HL-60/S4 treated with phorbol 12-myristate 13-acetate at 8.2 ng/mL for 4 days and 3 days (cell line): Measurements from ENCODE around the gene PROCA1.
"Not testable (repeated sequence)": the region's sequence is repeated elsewhere in the genome, so short reads cannot be mapped to it uniquely, and the experiment has no call there.

Experiments
- in situ Hi-C: fragments of 300-500 bp; cut with MboI; formaldehyde crosslinking; loops from 2 replicates; pipeline ENCODE4 v1.15.0; 2022; ENCODE audit warnings: low sequenced_read_pairs

The PROCA1 gene

DNA sequence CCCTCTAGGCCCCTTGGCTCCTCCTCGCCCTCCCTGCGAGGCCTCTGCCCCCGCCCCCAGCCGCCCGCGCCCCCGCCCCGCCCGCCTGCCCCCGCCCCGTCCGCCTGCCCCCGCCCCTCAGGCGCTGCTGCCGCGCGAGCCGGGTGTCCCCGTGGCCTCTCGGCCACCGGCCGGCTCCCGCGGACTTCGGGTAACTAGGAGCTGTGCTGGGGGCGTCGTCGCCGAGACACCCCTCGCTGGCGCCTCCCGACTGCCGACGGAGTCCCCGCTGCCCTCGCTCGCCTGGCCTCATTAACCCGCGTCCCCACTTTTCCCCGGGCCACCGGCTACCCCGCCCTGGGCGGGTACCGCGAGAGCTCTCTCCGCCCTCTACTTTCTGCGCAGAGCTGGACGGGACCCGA is 14.5 kb upstream of the PROCA1 start, which contains the start of gene TLCD1:
TLCD1 (minus strand) TSS at position 8 of the 401 bp plus-strand sequence. CDS start 136 bp downstream, outside the sequence.
- in situ Hi-C loops = no loop called here

DNA sequence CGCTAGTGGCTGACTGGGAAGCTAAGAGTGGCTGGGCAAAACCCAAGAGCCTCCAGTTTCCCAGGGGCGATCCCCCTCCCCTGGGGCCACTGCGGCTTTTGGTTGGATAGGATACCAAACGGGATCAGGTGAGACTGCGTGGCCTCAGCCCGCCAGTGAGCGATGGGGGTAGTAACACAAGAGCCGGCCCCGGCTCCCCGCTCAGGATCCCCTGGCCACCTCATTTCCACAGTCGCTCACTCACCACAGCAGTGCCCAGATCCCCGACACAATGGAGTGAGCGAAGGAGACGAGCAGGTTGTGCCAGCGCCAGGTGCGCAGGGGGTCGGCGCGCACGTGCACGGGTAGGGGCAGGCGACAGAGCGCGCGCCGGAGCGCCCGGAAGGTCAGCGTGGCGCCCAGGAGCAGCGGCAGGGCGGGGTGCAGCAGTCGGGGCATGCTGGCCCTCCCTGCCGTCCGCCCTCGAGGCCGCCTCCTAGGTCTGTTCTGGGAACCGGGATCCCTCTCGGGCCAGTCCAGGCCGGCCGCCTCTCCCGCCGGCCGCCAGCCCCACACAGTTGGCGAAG is 14.1 kb upstream of the PROCA1 start:
- in situ Hi-C loops = no loop called here

DNA sequence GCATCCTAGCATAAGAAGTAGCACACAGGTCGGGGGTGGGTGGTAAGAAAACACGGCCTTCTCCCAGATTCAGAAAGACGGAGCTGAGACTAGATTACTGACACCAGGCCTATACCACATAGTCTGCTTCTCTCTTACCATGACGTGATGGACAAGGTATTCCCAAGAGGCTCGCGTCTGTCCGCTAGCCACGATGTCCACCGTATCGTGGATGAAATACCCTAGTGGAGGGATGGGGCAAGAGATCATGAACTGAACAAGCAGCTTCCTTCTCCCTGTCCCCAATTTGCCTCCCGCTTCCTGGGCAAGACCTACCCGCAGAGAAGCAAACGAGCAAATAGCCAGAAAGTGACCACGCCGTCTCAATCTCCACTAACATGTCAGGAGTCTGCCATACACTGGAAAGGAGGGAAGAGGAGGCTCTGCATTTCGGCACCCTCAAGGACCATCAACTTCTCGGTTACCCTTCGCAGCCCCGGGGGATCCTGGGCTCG is 13.5 kb upstream of the PROCA1 start:
- in situ Hi-C loops = no loop called here

- in situ Hi-C loops = no loop called here
Measured at GRCh38 chr17:28724500-28725165, 12.9 kb upstream of the PROCA1 start.

DNA sequence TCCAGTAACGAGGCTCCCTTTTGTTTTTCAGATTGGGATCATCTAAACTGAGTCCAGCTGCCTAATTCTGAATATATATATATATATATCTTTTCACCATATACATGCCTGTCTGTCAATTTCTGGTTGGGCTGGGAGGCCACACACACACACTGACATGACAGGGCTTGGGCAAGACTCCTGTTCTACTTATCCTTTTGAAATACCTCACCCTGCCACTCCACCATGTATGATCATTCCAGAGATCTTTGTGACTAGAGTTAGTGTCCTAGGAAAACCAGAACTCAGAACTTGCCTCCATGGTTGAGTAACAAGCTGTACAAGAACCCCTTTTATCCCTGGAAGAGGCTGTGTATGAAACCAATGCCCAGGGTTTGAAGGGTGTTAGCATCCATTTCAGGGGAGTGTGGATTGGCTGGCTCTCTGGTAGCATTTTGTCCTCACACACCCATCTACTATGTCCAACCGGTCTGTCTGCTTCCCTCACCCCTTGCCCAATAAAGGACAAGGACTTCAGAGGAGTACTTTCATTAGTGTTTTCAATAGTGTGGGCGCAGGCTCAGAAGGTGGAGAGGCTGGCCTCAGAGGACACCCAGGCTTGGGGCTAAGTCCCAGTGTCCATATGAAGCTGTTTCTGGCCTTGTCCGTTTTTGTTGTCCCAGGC is 12.3 kb upstream of the PROCA1 start:
- in situ Hi-C loops = not testable (repeated sequence)

DNA sequence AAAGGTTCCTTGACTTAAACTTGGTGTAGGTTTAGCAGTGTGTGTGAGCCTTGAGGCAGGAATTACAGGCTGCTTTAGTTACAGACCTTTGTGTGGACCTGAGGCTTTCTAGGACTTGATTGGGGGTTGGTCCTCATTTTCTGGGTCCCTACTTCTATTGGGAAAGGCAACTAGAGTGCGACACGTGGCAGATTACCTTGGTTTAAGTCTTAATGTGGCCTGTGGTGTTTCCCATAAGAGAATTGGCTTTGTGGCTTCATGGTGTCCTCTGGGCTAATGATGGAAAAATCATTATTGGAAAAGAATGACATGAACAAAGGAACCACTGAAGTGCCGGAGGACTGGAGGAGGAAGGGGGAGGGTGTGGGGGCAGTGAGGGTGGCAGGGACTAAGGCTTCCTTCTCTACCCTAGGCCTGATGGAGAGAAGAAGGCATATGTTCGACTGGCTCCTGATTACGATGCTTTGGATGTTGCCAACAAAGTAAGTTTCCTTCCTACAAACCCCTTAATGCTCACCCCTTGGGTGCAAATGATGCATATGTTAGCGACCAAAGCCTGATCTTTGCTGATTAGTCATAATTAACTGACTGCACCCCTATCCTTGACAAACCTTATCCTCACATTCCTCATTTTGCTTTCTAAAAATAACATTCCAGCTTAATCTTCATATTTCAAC is 11.6 kb upstream of the PROCA1 start:
- in situ Hi-C loops = no loop called here

DNA sequence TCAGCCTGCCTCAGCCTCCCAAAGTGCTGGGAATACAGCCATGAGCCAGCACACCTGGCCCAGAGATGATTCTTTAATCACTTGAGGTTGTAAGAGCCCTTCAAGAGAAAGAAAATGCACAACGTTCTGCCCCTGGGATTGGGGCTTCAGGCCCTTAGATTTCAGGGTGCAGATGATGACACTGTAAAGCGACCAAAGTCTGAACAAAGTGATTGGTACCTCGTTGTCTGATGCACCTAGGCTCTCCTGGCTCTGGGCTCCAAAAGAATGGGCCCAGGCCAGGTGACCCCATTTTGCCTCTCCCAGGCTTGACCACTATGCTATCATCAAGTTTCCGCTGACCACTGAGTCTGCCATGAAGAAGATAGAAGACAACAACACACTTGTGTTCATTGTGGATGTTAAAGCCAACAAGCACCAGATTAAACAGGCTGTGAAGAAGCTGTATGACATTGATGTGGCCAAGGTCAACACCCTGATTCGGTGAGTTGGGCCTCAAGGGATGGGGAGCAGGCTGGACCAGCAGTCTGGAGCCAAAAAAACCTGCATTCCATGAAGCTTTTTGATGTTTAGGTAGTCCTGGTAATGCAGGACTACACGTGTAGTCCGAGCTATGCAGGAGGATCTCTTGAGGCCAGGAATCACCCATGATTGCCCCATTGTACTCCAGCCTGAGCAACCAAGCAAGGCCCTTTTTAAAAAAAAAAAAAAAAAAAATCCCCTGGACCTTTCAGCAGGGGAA is 10.9 kb upstream of the PROCA1 start:
- in situ Hi-C loops = no loop called here

- in situ Hi-C loops = not testable (repeated sequence)
Measured at GRCh38 chr17:28720997-28721329, 9.3 kb upstream of the PROCA1 start.

DNA sequence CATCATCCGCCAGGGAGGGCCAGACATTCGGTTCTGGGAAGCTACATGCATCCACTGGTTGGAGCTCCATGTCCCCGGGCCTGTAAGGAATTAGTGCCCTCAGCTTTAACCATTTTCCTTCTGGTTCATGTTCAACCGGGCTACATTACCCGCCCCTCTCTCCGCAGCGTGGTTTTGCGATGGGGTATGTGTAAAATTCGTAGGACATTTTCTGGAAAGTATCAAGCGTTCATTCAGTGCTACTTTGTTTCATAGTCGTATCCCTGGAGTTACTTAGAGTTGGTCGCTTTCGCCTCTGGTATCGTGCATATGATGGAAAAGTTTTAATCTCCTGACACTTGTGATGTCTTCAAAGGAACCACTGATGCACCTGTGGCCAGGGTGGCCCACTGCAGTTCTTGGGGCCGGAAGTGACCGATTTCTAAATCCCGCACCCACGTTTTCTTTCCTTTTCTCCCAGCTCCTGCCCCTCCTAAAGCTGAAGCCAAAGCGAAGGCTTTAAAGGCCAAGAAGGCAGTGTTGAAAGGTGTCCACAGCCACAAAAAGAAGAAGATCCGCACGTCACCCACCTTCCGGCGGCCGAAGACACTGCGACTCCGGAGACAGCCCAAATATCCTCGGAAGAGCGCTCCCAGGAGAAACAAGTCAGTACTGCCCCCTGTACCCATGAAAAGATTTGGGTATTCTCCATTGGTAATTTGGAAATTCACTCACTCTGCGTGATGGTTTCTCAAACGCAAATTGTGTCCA is 8.7 kb upstream of the PROCA1 start:
- in situ Hi-C loops = no loop called here

- in situ Hi-C loops = no loop called here
Measured at GRCh38 chr17:28719021-28719433, 7.3 kb upstream of the PROCA1 start.

DNA sequence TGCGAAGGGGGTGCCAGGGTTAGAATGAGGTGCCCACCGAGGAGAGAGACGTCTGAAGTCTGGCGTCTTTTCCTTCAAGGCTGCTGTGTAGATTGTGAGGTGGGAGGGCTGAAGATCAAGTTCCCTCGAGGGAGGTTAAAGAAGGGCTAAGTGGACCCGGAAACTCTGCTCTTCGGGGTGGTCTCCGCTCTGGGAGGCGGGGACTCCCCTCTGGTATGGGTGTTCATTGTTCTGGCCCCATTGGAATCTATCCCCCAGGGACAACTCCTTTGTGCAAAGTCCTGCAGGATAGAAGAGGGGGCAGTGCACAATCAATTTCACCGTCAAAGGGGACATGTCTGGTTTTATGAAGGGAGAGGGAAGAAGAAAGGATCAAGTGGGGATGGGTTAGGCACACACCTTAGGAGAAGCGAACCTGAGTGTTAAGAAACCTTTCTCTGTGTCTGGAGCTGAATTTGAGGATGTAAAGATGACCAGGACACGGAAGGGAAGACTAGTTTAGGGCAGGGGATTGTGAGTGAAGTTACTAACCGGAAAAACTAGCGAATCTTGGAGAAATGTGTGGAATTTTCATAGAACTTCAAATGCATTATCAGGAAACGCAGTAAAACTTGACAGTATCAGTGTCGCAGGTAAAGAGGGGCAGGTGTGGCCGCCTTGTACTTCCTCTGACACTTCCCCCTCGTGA is 6.8 kb upstream of the PROCA1 start:
- in situ Hi-C loops = no loop called here

DNA sequence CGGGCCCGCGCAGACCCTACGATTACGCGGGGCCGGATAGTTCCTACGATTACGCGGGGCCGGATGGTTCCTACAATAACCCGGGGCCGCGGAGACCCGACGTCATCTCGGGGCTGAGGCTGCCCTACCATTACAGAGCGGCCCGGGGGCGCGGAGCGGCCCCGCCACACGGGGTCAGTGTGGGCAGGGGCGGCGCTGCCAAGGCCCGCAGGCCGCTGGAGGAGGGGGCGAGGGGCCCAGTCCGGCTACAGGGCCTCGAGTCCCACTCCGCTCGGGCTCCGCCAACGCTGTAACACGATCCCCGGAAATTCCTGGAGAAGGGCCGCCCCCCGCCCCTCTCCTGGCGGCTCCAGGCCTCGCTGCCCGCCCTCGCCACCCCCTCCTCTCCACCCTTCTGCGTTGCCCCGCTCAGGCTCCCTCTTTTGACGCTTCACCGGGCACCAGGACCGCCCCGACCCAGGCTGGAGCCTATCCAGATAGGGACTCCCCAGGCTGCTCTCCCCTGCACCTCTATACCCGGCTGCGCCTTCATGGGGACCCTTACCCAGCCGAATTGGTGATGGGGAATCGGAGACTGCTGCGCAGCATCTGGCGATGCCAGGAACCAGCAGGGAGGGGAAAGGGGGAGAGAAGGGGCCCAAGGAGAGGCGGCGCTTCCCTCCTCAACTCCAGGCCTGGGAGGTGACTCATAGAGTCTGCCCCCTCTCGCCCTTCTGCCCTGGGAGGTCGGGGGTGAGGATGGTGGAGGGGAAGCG is 6.1 kb upstream of the PROCA1 start, which contains the start of gene RAB34:
RAB34 (minus strand) TSS at position 291 of the 755 bp plus-strand sequence. CDS start 602 bp downstream, outside the sequence.
- in situ Hi-C loops = no loop called here

GRCh38 chr17:28716740-28717577 is 5.3 kb upstream of the PROCA1 start:
- in situ Hi-C loops = no loop called here

DNA sequence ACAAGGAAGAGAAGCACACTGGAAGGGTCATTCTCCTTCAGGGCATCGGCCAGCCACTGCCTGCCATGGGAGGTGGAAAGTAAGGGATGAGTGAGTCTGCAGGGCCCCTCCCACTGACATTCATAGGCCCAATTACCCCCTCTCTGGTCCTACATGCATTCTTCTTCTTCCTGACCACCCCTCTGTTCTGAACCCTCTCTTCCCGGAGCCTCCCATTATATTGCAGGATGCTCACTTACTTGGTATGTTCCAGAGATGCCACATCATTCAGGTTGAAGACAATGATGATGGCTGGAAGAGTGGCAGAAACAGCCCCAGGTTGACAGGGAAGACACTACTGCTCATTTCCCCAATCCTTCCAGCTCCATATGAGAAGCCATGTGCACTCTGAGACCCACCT is 3.5 kb upstream of the PROCA1 start:
- in situ Hi-C loops = no loop called here

- in situ Hi-C loops = no loop called here
Measured at GRCh38 chr17:28714281-28714680, 2.6 kb upstream of the PROCA1 start.

DNA sequence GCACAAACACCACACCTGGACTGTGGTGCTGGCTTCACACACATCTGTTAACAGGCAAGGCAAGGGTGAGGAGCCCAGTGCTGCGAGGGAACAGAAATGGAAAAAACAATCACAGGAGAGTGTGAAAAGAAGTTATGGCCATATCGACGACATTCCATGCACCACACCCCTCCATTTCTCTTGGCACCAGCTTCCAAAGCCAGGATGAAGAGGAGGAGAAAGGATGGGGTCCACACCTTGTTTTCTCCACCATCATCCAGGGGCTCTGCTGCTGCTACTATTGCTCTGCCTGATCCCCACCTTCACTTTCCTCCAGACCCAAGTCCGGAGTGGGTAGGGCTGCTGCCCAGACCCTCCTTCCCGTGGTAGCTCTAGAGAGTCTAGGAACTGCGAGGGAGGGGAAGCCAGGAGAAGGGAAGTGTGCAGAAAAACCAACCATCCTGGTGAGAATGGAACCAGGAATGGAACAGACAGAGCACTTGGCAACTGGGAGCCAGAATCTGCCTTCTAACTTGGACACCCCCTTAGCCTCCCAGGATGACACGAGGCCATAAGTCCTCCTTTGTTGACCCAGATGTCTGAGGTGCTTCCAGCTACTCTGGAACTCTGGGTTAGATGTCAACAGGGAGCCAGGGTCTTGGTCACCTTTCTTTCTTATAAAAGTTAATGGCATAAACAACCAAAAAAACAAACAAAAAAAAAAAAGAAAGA is 1.2 kb upstream of the PROCA1 start:
- in situ Hi-C loops = no loop called here

DNA sequence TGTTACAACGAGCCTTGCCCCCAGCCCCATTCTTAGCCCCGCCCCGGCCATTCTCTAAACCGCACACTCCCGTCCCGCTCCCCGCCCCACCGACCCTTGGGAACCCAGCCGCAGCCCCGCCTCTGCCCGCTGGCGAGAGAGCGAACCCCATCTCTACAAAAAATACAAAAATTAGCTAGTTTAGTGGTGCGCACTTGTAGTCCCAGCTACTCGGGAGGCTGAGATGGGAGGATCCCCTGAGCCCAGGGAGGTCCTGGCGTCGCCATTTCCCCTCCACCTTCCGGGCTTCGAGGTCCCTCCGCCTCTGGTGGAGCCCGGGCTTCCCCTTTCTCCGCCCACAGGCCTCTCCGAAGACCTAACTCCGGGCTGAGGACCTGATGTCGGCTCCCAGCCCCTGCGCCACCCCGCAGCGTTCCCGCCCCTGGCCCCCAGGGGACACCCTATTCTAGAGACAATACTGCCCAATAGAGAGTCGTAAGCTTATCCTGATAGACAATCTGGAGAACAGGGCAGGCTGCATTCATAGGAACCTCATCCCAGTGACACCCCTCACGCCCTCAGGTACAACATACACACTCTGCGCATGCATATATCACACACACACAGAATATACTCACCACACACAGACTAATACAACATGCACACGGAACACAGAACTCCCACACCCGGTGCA is 480 bp upstream of the PROCA1 start:
- in situ Hi-C loops = no loop called here
